Karpas-422 (cell line): ENCODE measurements around the gene MYOM1. TPM values are rescaled to one million over a fixed set of nuclear protein-coding genes. Genes with fewer than 3 reads are reported as not detected.
"Not testable (repeated sequence)": the region's sequence is repeated elsewhere in the genome, so short reads cannot be mapped to it uniquely, and the experiment has no call there.

Source experiments
- DNase-seq: peaks from one replicate; pipeline ENCODE4 v3.0.0-alpha.2; 2015
- H2AFZ ChIP-seq: fragments of 200-600 bp; sonication (generic); 2 replicates; pipeline ENCODE4 v1.6.1; 2014; ENCODE audit warnings: antibody characterized with exemption, low read length, mixed read lengths
- H3K27ac ChIP-seq: fragments of 200-600 bp; sonication (generic); 2 replicates; pipeline ENCODE4 v1.5.1; 2014; ENCODE audit warnings: mild to moderate bottlenecking, low read length, moderate library complexity
- H3K27me3 ChIP-seq: fragments of 200-600 bp; sonication (generic); 2 replicates; pipeline ENCODE4 v1.6.1; 2014; ENCODE audit warnings: low read length, mixed read lengths
- H3K36me3 ChIP-seq: fragments of 200-600 bp; sonication (generic); 2 replicates; pipeline ENCODE4 v1.6.1; 2014; ENCODE audit warnings: low read length, mixed read lengths; ENCODE audit not compliant: insufficient read depth
- H3K4me1 ChIP-seq: fragments of 200-600 bp; sonication (generic); 2 replicates; pipeline ENCODE4 v1.6.1; 2014; ENCODE audit warnings: mild to moderate bottlenecking, low read length, mixed read lengths
- H3K4me2 ChIP-seq: fragments of 200-600 bp; sonication (generic); 2 replicates; pipeline ENCODE4 v1.6.1; 2014; ENCODE audit warnings: low read length, low read depth, mild to moderate bottlenecking; ENCODE audit not compliant: poor library complexity, severe bottlenecking
- H3K4me3 ChIP-seq: fragments of 200-600 bp; sonication (generic); 2 replicates; pipeline ENCODE4 v1.5.1; 2014; ENCODE audit warnings: mild to moderate bottlenecking, antibody characterized with exemption, low read length, mixed read lengths
- H3K79me2 ChIP-seq: fragments of 200-600 bp; sonication (generic); 2 replicates; pipeline ENCODE4 v1.6.1; 2014; ENCODE audit warnings: mild to moderate bottlenecking, low read length, mixed read lengths
- H3K9ac ChIP-seq: fragments of 200-600 bp; sonication (generic); 2 replicates; pipeline ENCODE4 v1.6.0; 2014; ENCODE audit warnings: low read length
- H3K9me2 ChIP-seq: fragments of 200-600 bp; sonication (generic), shearing (Covaris generic); replicated peaks from 2 replicates; pipeline ENCODE4 v1.6.0; 2014; ENCODE audit warnings: mild to moderate bottlenecking, low read length, moderate library complexity; ENCODE audit not compliant: insufficient read depth
- H3K9me3 ChIP-seq: fragments of 300-700, 200-600 bp; sonication (generic); 2 replicates; pipeline ENCODE4 v1.6.1; 2014; ENCODE audit warnings: low read length, mixed read lengths
- H4K20me1 ChIP-seq: fragments of 200-600 bp; sonication (generic); 2 replicates; pipeline ENCODE4 v1.6.1; 2014; ENCODE audit warnings: mild to moderate bottlenecking, antibody characterized with exemption, low read length, low read depth; ENCODE audit not compliant: insufficient read depth
- total RNA-seq: library from RNA; depleted of rRNA; stranded (reverse); fragments of >200 nt; shearing (Covaris generic); gene quantifications from 2 replicates; pipeline ENCODE4 v1.2.3, GENCODE V29; 2014; ENCODE audit warnings: low replicate concordance

Gene MYOM1
- total RNA-seq, 1 experiment from 2014 or later: not detected

DNA sequence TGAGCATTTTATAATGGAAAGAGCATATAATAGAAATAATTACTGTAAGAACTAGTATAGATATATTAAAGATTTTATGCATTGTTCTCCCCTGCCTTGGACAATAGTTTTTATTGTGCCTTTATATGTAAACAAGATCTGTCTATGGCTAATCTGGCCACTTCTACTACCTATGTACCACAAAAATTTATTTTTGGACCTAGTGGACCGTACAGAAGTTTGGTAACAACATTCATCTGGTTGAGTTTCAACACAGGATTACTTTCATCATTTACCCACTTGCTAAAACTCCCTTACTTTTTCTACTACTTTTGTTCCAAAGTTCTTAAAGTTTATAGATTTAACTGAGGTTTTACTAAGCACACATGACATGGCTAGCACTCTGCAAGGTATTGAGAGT, 13.2 kb upstream of the MYOM1 start:
- no peaks in the 10 kb centered on the region for H3K36me3 ChIP-seq
- peaks cover 3% of the 10 kb centered on the region for H3K4me1 ChIP-seq
- no peak overlapping the region for H3K27ac ChIP-seq
- H3K4me2 ChIP-seq: no peak overlapping the region
- H3K9me2 ChIP-seq: no peaks in the 10 kb centered on the region
- no peaks in the 10 kb centered on the region for H3K27me3 ChIP-seq
- no peaks in the 10 kb centered on the region for H3K9me3 ChIP-seq
- no peak overlapping the region for H3K4me3 ChIP-seq
- H3K9ac ChIP-seq: no peak overlapping the region
- no peaks in the 10 kb centered on the region for H4K20me1 ChIP-seq
- DNase-seq: no peak
- no peak overlapping the region for H2AFZ ChIP-seq
- no peaks in the 10 kb centered on the region for H3K79me2 ChIP-seq

DNA sequence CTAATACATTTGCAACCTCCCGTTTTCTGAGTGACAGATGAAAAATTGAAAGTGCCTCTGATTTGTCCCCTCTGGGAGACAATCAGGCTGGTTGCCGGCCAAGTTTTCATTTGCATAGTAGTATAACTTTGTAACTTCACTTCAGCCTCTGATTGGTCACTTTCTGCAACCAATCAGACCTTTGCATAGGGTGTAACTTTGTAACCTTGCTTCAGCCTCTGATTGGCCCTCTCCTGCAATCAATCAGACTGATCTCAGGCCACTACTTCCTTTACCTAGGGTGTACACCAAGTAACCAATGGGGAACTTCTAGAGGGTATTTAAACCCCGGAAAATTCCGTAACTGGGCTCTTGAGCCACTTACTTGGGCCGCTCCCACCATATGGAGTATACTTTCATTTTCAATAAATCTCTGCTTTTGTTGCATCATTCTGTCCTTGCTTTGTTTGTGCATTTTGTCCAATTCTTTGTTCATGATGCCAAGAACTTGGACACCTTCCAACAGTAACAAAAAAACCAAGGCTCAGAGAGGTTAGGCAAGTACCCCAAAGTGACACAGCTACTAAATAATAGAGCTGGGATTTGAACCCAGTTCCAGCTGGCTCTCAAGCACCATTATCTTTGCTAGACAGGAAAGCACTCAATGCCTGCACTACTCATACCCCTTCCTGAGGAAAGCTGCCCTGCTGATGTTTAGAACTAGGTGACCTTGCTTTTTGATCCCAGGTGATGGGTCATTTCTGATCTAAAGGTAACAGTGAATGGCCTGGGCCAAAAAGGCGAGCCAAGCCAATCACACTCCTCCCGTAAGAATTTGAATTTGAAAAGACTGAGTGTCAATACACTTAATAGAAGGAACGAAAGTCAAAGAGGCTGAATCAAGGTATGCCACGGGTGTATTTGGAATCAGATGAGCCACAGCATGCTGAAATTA, 10.9 kb upstream of the MYOM1 start:
- Histone ChIP-seq H2AFZ (no peak overlapping the region), H4K20me1 (no peaks in the 10 kb centered on the region), H3K79me2 (no peaks in the 10 kb centered on the region), H3K4me1 (peaks cover 3% of the 10 kb centered on the region), H3K9me3 (no peaks in the 10 kb centered on the region), H3K36me3 (no peaks in the 10 kb centered on the region), H3K27ac (no peak overlapping the region), H3K27me3 (no peaks in the 10 kb centered on the region), H3K4me3 (no peak overlapping the region), H3K9ac (no peak overlapping the region), H3K4me2 (peak overlapping the region; percentile 20), H3K9me2 (no peaks in the 10 kb centered on the region)
- peak; percentile 72 for DNase-seq

DNA sequence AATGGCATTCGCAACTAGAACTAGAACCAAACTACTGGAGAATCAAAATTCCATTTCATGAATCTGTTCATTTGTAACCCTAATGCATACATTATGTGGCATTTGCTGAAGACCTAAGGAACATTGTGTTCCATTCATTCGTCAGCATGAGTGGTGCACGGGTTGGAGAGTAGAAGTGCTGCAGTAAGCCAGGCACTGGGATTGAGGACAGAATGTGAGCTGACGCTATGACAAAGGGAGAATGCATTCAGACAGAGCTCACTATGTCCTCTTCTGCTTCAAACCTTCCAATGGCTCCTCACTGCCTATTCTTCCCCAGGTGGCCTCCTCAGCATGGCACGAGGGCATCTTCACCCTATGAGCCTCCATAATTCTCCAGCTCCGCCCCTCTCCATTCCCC, 6.3 kb upstream of the MYOM1 start:
- Histone ChIP-seq H3K4me2 (no peak overlapping the region), H3K27me3 (no peaks in the 10 kb centered on the region), H3K79me2 (no peaks in the 10 kb centered on the region), H3K27ac (no peak overlapping the region), H3K36me3 (no peaks in the 10 kb centered on the region), H4K20me1 (no peaks in the 10 kb centered on the region), H2AFZ (no peak overlapping the region), H3K4me3 (no peak overlapping the region), H3K4me1 (peaks cover 3% of the 10 kb centered on the region), H3K9me3 (no peaks in the 10 kb centered on the region), H3K9me2 (no peaks in the 10 kb centered on the region), H3K9ac (no peak overlapping the region)
- DNase-seq: no peak

DNA sequence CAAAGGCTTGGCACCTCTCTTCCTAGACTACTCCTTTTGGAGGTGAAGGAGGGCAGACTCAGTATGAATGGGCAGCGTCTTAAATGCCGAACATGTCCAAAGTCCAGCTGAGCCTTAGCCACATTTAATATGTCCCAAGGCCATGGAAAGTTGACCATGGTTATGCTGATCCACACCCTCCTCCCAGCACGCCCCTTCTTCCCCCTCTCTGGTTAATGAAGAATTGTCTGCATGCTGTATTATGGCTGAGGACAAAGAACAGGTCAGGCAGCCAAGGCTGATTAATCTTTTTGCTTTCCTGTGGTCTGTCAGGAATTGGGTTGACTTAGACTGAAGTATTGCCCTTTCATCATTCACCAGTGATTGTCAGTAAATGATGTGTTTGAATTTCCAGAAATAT, 5.8 kb upstream of the MYOM1 start:
- H3K9ac ChIP-seq: no peak overlapping the region
- no peaks in the 10 kb centered on the region for H4K20me1 ChIP-seq
- H3K9me2 ChIP-seq: no peaks in the 10 kb centered on the region
- H3K36me3 ChIP-seq: no peaks in the 10 kb centered on the region
- no peaks in the 10 kb centered on the region for H3K79me2 ChIP-seq
- H3K9me3 ChIP-seq: no peaks in the 10 kb centered on the region
- H3K4me2 ChIP-seq: no peak overlapping the region
- no peak overlapping the region for H3K27ac ChIP-seq
- H3K4me1 ChIP-seq: peaks cover 1% of the 10 kb centered on the region
- H3K27me3 ChIP-seq: no peaks in the 10 kb centered on the region
- H3K4me3 ChIP-seq: no peak overlapping the region
- H2AFZ ChIP-seq: no peak overlapping the region
- no peak for DNase-seq

DNA sequence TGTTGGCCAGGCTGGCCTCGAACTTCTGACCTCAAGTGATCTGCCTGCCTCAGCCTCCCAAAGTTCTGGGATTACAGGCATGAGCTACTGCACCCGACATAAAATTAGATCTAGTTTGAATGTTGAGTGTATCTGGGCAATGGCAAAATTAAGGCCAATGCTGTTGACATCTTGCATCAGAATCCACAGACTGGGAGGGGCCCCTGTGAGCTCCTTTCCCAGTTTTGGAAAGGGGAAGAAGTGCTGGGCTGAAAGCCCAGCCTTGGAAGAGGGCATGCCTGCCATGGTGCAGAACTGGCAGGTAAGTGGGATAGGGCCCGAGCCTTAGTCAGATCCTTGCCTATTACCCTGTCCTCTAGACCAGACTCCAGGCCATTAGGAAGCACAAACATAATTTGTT, 4.5 kb upstream of the MYOM1 start:
- H3K9me3 ChIP-seq: no peaks in the 10 kb centered on the region
- H2AFZ ChIP-seq: no peak overlapping the region
- H3K27ac ChIP-seq: no peak overlapping the region
- DNase-seq: no peak
- H3K36me3 ChIP-seq: no peaks in the 10 kb centered on the region
- no peak overlapping the region for H3K4me2 ChIP-seq
- H3K27me3 ChIP-seq: no peaks in the 10 kb centered on the region
- no peaks in the 10 kb centered on the region for H3K79me2 ChIP-seq
- no peak overlapping the region for H3K4me3 ChIP-seq
- H3K4me1 ChIP-seq: no peaks in the 10 kb centered on the region
- H3K9ac ChIP-seq: no peak overlapping the region
- H3K9me2 ChIP-seq: no peaks in the 10 kb centered on the region
- H4K20me1 ChIP-seq: no peaks in the 10 kb centered on the region

DNA sequence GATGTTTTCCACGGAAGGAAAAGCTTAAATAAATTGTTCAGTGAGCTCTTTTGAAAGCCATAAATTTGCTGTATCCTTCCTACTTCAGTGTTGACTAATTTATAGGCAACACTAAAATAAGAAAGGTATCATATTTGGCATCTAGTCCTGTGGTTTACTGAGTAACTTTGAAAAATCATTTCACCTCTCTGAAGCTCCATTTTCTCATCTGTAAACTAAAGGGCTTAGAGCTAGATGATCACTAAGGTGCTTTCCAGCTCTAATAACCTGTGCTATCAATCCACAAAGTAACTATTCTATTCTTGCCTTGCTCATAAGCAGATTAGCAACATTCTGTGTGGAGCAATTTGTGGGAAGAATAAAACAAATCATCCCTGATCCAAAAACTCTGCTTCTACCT, 3.6 kb upstream of the MYOM1 start:
- Histone ChIP-seq H3K9ac (no peak overlapping the region), H3K27me3 (no peaks in the 10 kb centered on the region), H2AFZ (no peak overlapping the region), H3K9me3 (no peaks in the 10 kb centered on the region), H3K4me1 (no peaks in the 10 kb centered on the region), H4K20me1 (no peaks in the 10 kb centered on the region), H3K9me2 (no peaks in the 10 kb centered on the region), H3K27ac (no peak overlapping the region), H3K79me2 (no peaks in the 10 kb centered on the region), H3K36me3 (no peaks in the 10 kb centered on the region), H3K4me2 (no peak overlapping the region), H3K4me3 (no peak overlapping the region)
- no peak for DNase-seq

DNA sequence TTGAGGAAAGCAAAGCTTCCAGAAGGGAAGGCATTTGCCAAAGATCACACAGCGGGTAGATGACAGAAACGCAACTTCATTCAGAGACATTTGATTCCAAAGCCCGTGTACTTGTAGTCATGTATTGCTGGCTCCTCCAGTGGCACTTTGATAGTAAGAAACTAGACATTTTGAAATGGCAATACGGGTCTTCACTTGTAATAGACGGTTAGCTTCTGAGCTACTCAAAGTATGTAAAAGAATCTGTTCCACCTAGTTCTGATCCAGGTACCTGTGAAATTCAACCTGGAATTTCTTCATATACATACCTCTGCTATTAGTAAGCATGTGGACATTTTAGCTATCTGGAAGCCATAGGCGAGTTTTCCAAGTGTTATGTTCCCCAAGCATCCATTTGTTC, 1.7 kb upstream of the MYOM1 start:
- H4K20me1 ChIP-seq: no peaks in the 10 kb centered on the region
- H3K4me2 ChIP-seq: no peak overlapping the region
- no peak overlapping the region for H3K27ac ChIP-seq
- no peak overlapping the region for H3K9ac ChIP-seq
- H3K9me2 ChIP-seq: no peaks in the 10 kb centered on the region
- no peak overlapping the region for H2AFZ ChIP-seq
- no peak for DNase-seq
- H3K27me3 ChIP-seq: no peaks in the 10 kb centered on the region
- H3K9me3 ChIP-seq: no peaks in the 10 kb centered on the region
- no peaks in the 10 kb centered on the region for H3K36me3 ChIP-seq
- no peak overlapping the region for H3K4me3 ChIP-seq
- H3K4me1 ChIP-seq: no peaks in the 10 kb centered on the region
- H3K79me2 ChIP-seq: no peaks in the 10 kb centered on the region

DNA sequence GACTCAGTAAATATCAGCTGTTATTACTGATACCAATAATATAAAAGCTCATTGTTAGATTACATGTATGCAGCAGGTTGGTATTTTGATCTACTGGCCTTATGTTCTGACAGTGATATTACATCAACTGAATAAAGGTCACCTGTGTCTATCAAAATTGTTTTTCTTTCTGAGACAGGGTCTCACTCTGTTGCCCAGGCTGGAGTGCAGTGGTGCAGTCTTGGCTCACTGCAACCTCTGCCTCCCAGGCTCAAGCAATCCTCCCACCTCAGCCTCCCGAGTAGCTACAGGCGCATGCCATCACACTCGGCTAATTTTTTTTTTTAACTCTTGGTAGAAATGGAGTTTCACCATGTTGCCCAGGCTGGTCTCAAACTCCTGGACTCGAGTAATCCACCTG, 1.1 kb upstream of the MYOM1 start:
- not testable (repeated sequence) for H3K36me3 ChIP-seq, H3K27ac ChIP-seq, H3K9ac ChIP-seq, H3K79me2 ChIP-seq, H3K9me3 ChIP-seq, H3K4me1 ChIP-seq, H2AFZ ChIP-seq, H4K20me1 ChIP-seq, DNase-seq, H3K9me2 ChIP-seq, H3K27me3 ChIP-seq, H3K4me2 ChIP-seq, H3K4me3 ChIP-seq
